NCI-H2227 (cell line): ENCODE measurements around the gene VPS11.
"Not testable (repeated sequence)": the region's sequence is repeated elsewhere in the genome, so short reads cannot be mapped to it uniquely, and the experiment has no call there.

Experiments used
- DNase-seq: peaks from one replicate; lab custom pipeline; 2025; ENCODE audit not compliant: unreplicated experiment; lab: John Stamatoyannopoulos, UW

The VPS11 gene

GRCh38 chr11:119067371-119068222 lies at the start of gene VPS11:
TSS of gene VPS11 (plus strand) at chr11:119067818. CDS start at chr11:119067824, 6 bp downstream.
- peak; percentile 93 for DNase-seq

- peak; percentile 93 for DNase-seq
Measured at GRCh38 chr11:119018074-119018938, 49.3 kb upstream of the VPS11 start, which contains the start of the genes RPS25 and TRAPPC4. TSS of gene RPS25 (minus strand) at chr11:119018343. CDS start at chr11:119018284, 59 bp downstream. TSS of gene TRAPPC4 (plus strand) at chr11:119018766. CDS start at chr11:119018796, 30 bp downstream.

GRCh38 chr11:119019996-119020395 lies 47.6 kb upstream of the VPS11 start:
- no peak for DNase-seq

- no peak for DNase-seq
Measured at GRCh38 chr11:119021631-119022030, 46.0 kb upstream of the VPS11 start.

- DNase-seq: no peak
Measured at GRCh38 chr11:119023741-119024140, 43.9 kb upstream of the VPS11 start.

- DNase-seq: no peak
Measured at GRCh38 chr11:119024430-119025098, 43.1 kb upstream of the VPS11 start.

- DNase-seq: no peak
Measured at GRCh38 chr11:119025099-119025473, 42.5 kb upstream of the VPS11 start.

GRCh38 chr11:119025541-119025940 lies 42.1 kb upstream of the VPS11 start:
- DNase-seq: no peak

GRCh38 chr11:119025978-119026766 lies 41.4 kb upstream of the VPS11 start:
- no peak for DNase-seq

GRCh38 chr11:119026970-119027369 lies 40.6 kb upstream of the VPS11 start:
- no peak for DNase-seq

GRCh38 chr11:119027561-119028345 lies 39.9 kb upstream of the VPS11 start:
- DNase-seq: no peak

GRCh38 chr11:119028346-119029068 lies 39.1 kb upstream of the VPS11 start:
- no peak for DNase-seq

GRCh38 chr11:119029069-119029339 lies 38.6 kb upstream of the VPS11 start:
- DNase-seq: no peak

GRCh38 chr11:119029340-119030028 lies 38.1 kb upstream of the VPS11 start:
- DNase-seq: peak; percentile 6

GRCh38 chr11:119030029-119030328 lies 37.6 kb upstream of the VPS11 start:
- DNase-seq: no peak

- peak; percentile 97 for DNase-seq
Measured at GRCh38 chr11:119030329-119031047, 37.1 kb upstream of the VPS11 start, which contains the start of gene SLC37A4. TSS of gene SLC37A4 (minus strand) at chr11:119030877.

GRCh38 chr11:119031912-119032280 lies 35.7 kb upstream of the VPS11 start:
- DNase-seq: no peak

GRCh38 chr11:119033421-119033820 lies 34.2 kb upstream of the VPS11 start:
- DNase-seq: not testable (repeated sequence)
